NT2/D1 (cell line): ENCODE results near the gene UNC93B1.

Experiments
- DNase-seq: peaks from one replicate; pipeline ENCODE4 v3.0.0-alpha.2; 2011; ENCODE audit warnings: low read depth, low spot score
- H3K27me3 ChIP-seq: 2 replicates; pipeline ENCODE4 v1.6.0; 2011; ENCODE audit warnings: mild to moderate bottlenecking; ENCODE audit not compliant: insufficient read length, insufficient read depth
- H3K36me3 ChIP-seq: 2 replicates; pipeline ENCODE4 v1.6.1; 2011; ENCODE audit warnings: mild to moderate bottlenecking, low read length, mixed read lengths; ENCODE audit not compliant: insufficient read depth, insufficient read length
- H3K4me1 ChIP-seq: 2 replicates; pipeline ENCODE4 v1.5.1; 2011; ENCODE audit not compliant: insufficient read depth, insufficient read length
- H3K4me3 ChIP-seq: 2 replicates; pipeline ENCODE4 v1.5.1; 2011; ENCODE audit warnings: low read depth; ENCODE audit not compliant: insufficient read length
- H3K9ac ChIP-seq: 2 replicates; pipeline ENCODE4 v1.6.0; 2011; ENCODE audit warnings: low read depth; ENCODE audit not compliant: insufficient read length
- H3K9me3 ChIP-seq: 2 replicates; pipeline ENCODE4 v1.5.1; 2011; ENCODE audit warnings: mild to moderate bottlenecking, low read length; ENCODE audit not compliant: insufficient read depth
- SUZ12 ChIP-seq: IDR thresholded peaks from 2 replicates; pipeline ENCODE4 v1.6.1; 2011; ENCODE audit not compliant: insufficient read length, insufficient read depth; ENCODE audit errors: extremely low read depth
- YY1 ChIP-seq: IDR thresholded peaks from 2 replicates; pipeline ENCODE4 v1.6.1; 2011; ENCODE audit not compliant: insufficient read length, insufficient read depth
- ZNF274 ChIP-seq: IDR thresholded peaks from 2 replicates; pipeline ENCODE4 v1.6.1; 2011; ENCODE audit warnings: mild to moderate bottlenecking, low read depth, low read length

Gene UNC93B1

DNA sequence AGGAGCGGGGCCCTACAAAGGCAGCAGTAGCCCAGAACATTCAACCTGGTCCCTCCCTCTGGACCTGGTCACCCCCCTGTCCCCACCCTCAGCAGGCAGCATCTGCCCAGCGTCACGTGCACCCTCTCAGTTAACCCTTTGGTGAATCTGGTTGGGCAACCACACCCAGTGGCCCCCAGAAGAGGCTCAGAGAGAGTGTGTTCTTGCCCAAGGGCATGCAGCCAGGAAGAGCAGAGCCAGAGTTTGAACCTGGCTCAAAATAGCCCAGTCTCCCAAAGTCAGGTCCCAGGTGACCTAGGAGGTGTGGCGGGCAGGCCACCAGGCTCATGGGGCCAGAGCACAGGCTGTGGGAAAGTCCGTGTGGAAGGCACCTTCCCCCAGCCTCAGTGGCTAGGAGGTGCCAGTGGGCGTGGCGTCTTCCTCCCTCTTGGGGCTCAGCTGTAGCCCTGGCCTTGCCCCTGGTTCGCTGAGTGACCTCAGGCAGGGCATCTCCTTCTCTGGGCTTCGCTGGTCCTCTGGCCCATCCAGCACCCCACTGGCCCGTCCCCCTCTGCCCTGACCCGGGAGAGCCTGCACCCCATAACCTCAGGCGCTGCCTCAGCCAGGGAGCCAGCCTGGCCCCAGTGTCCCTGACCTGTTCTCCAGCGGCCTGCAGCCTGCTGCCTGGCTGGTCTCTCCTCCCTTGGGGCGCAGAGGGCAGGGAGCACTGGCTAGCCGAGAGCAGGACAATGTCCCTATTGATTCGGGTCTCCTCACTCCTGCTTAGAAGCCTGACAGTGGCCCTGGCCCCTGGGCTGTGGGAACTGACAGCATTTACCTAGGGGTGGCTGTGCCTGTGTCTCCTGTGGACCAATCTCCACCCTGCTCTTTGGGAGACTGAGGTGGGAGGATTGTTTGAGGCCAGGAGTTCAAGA, 13.3 kb upstream of the UNC93B1 start:
- Histone ChIP-seq H3K9ac (peak overlapping the region; percentile 53), H3K4me1 (peaks cover 61% of the 10 kb centered on the region), H3K4me3 (no peak overlapping the region), H3K9me3 (no peaks in the 10 kb centered on the region), H3K27me3 (no peaks in the 10 kb centered on the region), H3K36me3 (no peaks in the 10 kb centered on the region)
- TF ChIP-seq ZNF274 = no peak
- no peak for TF ChIP-seq YY1
- TF ChIP-seq SUZ12 = no peak
- DNase-seq = no peak

DNA sequence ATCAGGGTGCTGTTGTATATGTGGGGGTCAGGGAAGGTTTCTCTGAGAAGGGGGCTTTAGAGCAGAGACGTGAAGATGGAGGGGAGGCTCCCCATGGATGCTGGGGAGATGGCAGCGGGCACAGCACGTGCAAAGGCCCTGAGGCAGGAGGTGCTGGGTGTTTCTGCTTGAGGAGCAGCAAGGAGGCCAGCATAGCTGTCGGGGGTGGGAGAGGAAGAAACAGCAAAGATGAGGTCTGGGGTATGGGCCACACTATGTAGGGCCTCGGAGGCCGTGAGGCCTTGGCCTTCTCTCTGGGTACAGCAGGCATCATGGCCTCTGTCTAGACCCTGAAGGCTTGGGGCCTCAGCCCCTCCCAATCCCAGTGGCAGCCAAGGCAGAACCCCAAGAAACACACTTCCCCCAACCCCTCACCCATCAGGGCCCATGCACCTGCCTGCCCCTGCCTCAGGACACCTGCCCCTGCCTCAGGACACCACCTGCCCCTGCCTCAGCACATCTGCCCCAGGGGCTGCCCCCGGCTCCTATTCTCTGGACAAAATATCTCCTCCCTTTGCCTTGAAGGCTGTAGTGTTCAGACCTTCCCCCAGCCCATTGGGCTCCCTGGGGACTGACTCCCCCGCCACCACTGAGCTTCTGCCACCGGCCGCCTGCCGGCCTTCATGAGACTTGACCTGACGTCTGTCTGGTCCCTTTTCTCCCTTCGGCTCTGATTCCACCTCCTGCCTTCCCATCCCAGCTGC, 12.4 kb upstream of the UNC93B1 start:
- Histone ChIP-seq H3K36me3 (no peaks in the 10 kb centered on the region), H3K9me3 (no peaks in the 10 kb centered on the region), H3K4me1 (peaks cover 65% of the 10 kb centered on the region), H3K27me3 (no peaks in the 10 kb centered on the region), H3K9ac (no peak overlapping the region), H3K4me3 (no peak overlapping the region)
- no peak for TF ChIP-seq SUZ12
- no peak for TF ChIP-seq YY1
- no peak for TF ChIP-seq ZNF274
- DNase-seq = no peak

DNA sequence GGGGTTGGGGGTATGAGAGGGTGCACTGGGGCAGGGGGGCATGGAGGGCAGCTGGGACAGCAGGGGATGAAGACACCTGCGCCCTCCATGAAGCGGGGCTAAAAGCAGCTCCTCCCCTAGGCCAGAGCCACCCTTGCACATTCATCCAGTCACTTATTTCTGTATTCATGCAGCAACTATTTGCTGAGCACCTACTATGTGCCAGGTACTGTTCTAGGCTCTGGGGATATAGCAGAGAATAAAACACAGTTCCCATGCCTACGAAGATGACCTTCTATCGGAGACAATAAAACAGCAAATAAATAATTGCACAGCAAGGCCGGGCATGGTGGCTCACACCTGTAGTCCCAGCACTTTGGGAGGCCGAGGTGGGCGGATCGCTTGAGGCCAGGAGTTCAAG, 11.6 kb upstream of the UNC93B1 start:
- H3K4me1 ChIP-seq = peaks cover 64% of the 10 kb centered on the region
- no peaks in the 10 kb centered on the region for H3K9me3 ChIP-seq
- H3K9ac ChIP-seq = no peak overlapping the region
- H3K27me3 ChIP-seq = no peaks in the 10 kb centered on the region
- H3K36me3 ChIP-seq = no peaks in the 10 kb centered on the region
- TF ChIP-seq YY1 = no peak
- DNase-seq = no peak
- no peak overlapping the region for H3K4me3 ChIP-seq

DNA sequence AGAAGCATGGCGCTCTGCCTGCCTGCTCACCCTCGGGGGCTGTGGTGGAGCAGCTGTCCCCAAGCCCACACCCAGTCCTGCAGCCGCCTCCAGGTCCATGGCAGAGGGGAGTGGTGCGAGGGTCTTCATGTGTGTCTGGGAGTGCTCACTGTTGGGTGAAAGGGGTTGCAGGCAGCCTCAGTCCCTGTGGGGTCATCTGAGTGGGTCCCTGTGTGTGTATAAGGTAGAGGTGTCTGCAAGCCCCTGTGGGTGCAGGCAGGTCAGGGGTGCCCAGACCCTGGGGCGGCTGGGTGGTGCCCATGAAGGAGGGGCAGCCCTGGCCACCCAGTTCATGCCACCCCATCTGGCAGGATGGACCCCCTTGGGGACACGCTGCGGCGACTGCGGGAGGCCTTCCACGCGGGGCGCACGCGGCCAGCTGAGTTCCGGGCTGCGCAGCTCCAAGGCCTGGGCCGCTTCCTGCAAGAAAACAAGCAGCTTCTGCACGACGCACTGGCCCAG, 11.1 kb upstream of the UNC93B1 start:
- Histone ChIP-seq H3K4me1 (peaks cover 61% of the 10 kb centered on the region), H3K9me3 (no peaks in the 10 kb centered on the region), H3K9ac (peak overlapping the region; percentile 46), H3K4me3 (no peak overlapping the region), H3K36me3 (no peaks in the 10 kb centered on the region), H3K27me3 (no peaks in the 10 kb centered on the region)
- DNase-seq = no peak
- TF ChIP-seq YY1 (no peak), SUZ12 (no peak), ZNF274 (no peak)

DNA sequence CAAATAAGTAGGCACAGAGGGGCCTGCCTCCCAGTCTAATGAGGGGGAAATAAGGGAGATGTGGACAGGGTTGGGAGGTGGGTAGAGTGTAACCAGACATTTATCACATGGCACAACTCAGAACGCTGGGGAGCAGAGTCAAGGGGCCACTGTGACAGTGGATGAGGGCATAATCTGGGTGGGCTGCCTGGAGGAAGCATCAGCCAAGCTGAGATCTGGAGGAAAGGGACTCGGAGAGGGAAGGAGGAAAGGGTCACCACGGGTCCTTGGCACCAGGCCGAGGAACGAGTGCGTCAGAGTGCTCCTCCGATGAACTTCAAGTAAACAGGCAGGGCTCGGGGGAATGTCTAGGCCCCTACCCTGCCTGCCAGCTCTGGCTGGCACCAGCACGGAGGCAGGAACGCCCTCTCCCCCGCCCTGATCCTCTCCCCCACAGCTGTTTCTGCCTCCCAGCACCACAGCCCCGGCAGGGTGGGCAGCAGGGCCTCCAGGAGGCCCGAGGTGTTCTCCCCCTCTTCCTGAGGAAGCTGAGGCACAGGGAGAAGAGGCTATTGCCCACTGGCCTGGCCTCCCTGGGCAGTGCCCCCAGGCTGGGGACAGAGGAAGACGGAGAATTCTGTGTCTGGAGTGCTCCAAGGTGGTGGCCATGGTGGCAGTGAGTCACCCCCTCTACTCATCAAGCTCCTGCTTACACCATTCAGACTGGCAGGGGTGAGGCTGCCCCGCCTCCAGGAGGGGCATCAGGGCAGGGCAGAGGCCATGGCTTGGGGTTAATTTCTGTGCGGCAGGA, 10.5 kb upstream of the UNC93B1 start:
- TF ChIP-seq YY1 = no peak
- TF ChIP-seq SUZ12 = no peak
- no peak for DNase-seq
- Histone ChIP-seq H3K4me3 (no peak overlapping the region), H3K27me3 (no peaks in the 10 kb centered on the region), H3K9me3 (no peaks in the 10 kb centered on the region), H3K36me3 (no peaks in the 10 kb centered on the region), H3K4me1 (peaks cover 58% of the 10 kb centered on the region), H3K9ac (peak overlapping the region; percentile 46)

DNA sequence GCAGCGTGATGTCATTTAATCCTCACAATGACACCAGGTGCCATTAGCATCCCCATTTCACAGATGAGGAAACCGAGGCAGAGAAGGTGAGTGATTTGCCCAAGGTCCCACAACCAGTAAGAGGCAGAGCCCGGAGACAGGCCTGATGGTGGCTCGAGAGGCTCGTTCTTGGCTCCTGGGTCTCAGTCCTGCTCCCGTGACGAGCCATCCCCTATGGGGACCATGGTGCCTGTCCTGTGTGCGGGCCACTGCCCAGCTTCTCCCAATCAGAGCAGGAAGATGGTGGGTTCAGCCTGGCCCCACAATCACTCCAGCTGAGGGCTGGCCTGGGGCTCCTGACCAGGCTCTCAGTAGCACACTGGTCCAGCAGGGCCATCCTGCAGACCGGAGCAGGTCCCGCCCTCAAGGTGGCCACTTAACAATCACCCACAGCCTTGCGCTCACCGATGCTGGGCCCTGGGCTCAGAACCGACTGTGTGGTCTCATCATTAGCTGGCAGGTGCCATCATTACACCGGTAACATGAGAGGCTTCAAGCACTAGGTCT, 9.8 kb upstream of the UNC93B1 start:
- no peak for DNase-seq
- Histone ChIP-seq H3K4me1 (peaks cover 63% of the 10 kb centered on the region), H3K9me3 (no peaks in the 10 kb centered on the region), H3K36me3 (no peaks in the 10 kb centered on the region), H3K4me3 (no peak overlapping the region), H3K9ac (peak overlapping the region; percentile 46), H3K27me3 (no peaks in the 10 kb centered on the region)
- no peak for TF ChIP-seq SUZ12
- TF ChIP-seq ZNF274 = no peak
- no peak for TF ChIP-seq YY1
